ENCODE measurements around the gene TSPAN18.

The TSPAN18 gene

GRCh38 chr11:44804449-44805437, 78.0 kb downstream of the TSPAN18 start:
- TF ChIP-seq CTCF (IDR thresholded peaks at IDR 0.05; ENCODE audit: borderline replicate concordance, insufficient read depth, low read depth, low read length): no peak
- no peak overlapping the region for H3K4me3 ChIP-seq (ENCODE audit: low read depth, low read length)

GRCh38 chr11:44805596-44805995, 78.8 kb downstream of the TSPAN18 start:
- no peak for TF ChIP-seq CTCF (IDR thresholded peaks at IDR 0.05; ENCODE audit: borderline replicate concordance, insufficient read depth, low read depth, low read length)
- no peak overlapping the region for H3K4me3 ChIP-seq (ENCODE audit: low read depth, low read length)

- TF ChIP-seq CTCF (IDR thresholded peaks at IDR 0.05; ENCODE audit: borderline replicate concordance, insufficient read depth, low read depth, low read length): no peak
- H3K4me3 ChIP-seq (ENCODE audit: low read depth, low read length): no peak overlapping the region
Measured at GRCh38 chr11:44808053-44808753, 81.4 kb downstream of the TSPAN18 start.

- TF ChIP-seq CTCF (IDR thresholded peaks at IDR 0.05; ENCODE audit: borderline replicate concordance, insufficient read depth, low read depth, low read length): no peak
- no peak overlapping the region for H3K4me3 ChIP-seq (ENCODE audit: low read depth, low read length)
Measured at GRCh38 chr11:44809283-44809682, 82.5 kb downstream of the TSPAN18 start.

GRCh38 chr11:44811841-44812448, 85.2 kb downstream of the TSPAN18 start:
- no peak for TF ChIP-seq CTCF (IDR thresholded peaks at IDR 0.05; ENCODE audit: borderline replicate concordance, insufficient read depth, low read depth, low read length)
- no peak overlapping the region for H3K4me3 ChIP-seq (ENCODE audit: low read depth, low read length)

- no peak for TF ChIP-seq CTCF (IDR thresholded peaks at IDR 0.05; ENCODE audit: borderline replicate concordance, insufficient read depth, low read depth, low read length)
- H3K4me3 ChIP-seq (ENCODE audit: low read depth, low read length): no peak overlapping the region
Measured at GRCh38 chr11:44812971-44813370, 86.2 kb downstream of the TSPAN18 start.
